ENCODE data around the gene DCX. TPM values are rescaled to one million over a fixed set of nuclear protein-coding genes. Genes with fewer than 3 reads are reported as not detected.

Gene DCX
- total RNA-seq, 1 experiment from 2014 or later: not detected

DNA sequence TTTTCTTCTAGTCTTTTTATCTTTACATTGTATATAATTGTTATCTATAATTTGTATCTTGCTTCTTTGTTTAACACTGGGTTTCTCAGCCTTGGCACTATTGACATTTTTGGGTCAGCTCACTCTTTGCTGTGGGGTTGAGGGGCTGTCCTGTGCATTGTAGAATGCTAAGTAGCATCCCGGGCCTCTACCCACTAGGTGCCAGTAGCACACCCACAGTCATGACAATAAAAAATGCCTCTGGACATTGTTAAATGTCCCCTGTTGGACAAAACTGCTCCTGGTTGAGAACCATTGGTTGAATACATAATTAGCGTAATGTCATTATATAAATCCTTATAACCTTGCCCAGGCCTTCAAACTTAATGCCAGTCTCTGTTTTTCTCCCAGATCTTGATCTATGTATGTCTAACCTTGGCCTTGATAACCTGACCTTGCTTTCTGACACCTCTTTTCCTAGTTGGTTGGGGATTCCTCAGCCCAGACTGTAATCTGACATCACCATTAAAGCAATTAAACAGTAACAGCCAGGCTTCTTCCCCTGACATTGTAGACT, 46.1 kb downstream of the DCX start:
- peaks cover 2% of the 10 kb centered on the region for H3K9me3 Mint-ChIP-seq (ENCODE audit: low read depth, unreplicated experiment)
- no peaks in the 10 kb centered on the region for H3K27me3 Mint-ChIP-seq (ENCODE audit: unreplicated experiment)
- no peak overlapping the region for H3K4me3 Mint-ChIP-seq (ENCODE audit: low read depth, unreplicated experiment)
- H3K36me3 Mint-ChIP-seq (ENCODE audit: insufficient read depth, unreplicated experiment): no peaks in the 10 kb centered on the region
- TF ChIP-seq, protein P1, sequence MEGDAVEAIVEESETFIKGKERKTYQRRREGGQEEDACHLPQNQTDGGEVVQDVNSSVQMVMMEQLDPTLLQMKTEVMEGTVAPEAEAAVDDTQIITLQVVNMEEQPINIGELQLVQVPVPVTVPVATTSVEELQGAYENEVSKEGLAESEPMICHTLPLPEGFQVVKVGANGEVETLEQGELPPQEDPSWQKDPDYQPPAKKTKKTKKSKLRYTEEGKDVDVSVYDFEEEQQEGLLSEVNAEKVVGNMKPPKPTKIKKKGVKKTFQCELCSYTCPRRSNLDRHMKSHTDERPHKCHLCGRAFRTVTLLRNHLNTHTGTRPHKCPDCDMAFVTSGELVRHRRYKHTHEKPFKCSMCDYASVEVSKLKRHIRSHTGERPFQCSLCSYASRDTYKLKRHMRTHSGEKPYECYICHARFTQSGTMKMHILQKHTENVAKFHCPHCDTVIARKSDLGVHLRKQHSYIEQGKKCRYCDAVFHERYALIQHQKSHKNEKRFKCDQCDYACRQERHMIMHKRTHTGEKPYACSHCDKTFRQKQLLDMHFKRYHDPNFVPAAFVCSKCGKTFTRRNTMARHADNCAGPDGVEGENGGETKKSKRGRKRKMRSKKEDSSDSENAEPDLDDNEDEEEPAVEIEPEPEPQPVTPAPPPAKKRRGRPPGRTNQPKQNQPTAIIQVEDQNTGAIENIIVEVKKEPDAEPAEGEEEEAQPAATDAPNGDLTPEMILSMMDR (IDR thresholded peaks at IDR 0.05; ENCODE audit: unreplicated experiment): no peak
- CTCF ChIA-PET: no interaction called here
- intact Hi-C loops (cut with micrococcal nuclease; ENCODE audit: unreplicated experiment): no loop called here
- H3K27ac Mint-ChIP-seq (ENCODE audit: unreplicated experiment): no peak overlapping the region
- no peak for DNase-seq
- H3K4me1 Mint-ChIP-seq (ENCODE audit: low read depth, unreplicated experiment): no peaks in the 10 kb centered on the region
- BruUV-seq (replicated peaks): no TSS peak

GRCh38 chrX:111363741-111364140, 48.3 kb downstream of the DCX start:
- Mint-ChIP-seq H3K4me1 (ENCODE audit: low read depth, unreplicated experiment) (no peaks in the 10 kb centered on the region), H3K9me3 (ENCODE audit: low read depth, unreplicated experiment) (peaks cover 2% of the 10 kb centered on the region), H3K27ac (ENCODE audit: unreplicated experiment) (no peak overlapping the region), H3K4me3 (ENCODE audit: low read depth, unreplicated experiment) (no peak overlapping the region), H3K27me3 (ENCODE audit: unreplicated experiment) (no peaks in the 10 kb centered on the region), H3K36me3 (ENCODE audit: insufficient read depth, unreplicated experiment) (no peaks in the 10 kb centered on the region)
- no peak for DNase-seq
- BruUV-seq (replicated peaks): no TSS peak
- CTCF ChIA-PET: no interaction called here
- TF ChIP-seq, protein P1 (IDR thresholded peaks at IDR 0.05; ENCODE audit: unreplicated experiment): no peak
- intact Hi-C loops (cut with micrococcal nuclease; ENCODE audit: unreplicated experiment): no loop called here

GRCh38 chrX:111361751-111362150, 50.2 kb downstream of the DCX start:
- CTCF ChIA-PET: no interaction called here
- intact Hi-C loops (cut with micrococcal nuclease; ENCODE audit: unreplicated experiment): no loop called here
- Mint-ChIP-seq H3K4me3 (ENCODE audit: low read depth, unreplicated experiment) (no peak overlapping the region), H3K27ac (ENCODE audit: unreplicated experiment) (no peak overlapping the region), H3K27me3 (ENCODE audit: unreplicated experiment) (no peaks in the 10 kb centered on the region), H3K9me3 (ENCODE audit: low read depth, unreplicated experiment) (peaks cover 2% of the 10 kb centered on the region), H3K4me1 (ENCODE audit: low read depth, unreplicated experiment) (no peaks in the 10 kb centered on the region), H3K36me3 (ENCODE audit: insufficient read depth, unreplicated experiment) (no peaks in the 10 kb centered on the region)
- TF ChIP-seq, protein P1 (IDR thresholded peaks at IDR 0.05; ENCODE audit: unreplicated experiment): no peak
- DNase-seq: no peak
- no TSS peak for BruUV-seq (replicated peaks)

GRCh38 chrX:111360839-111361238, 51.2 kb downstream of the DCX start:
- no peak for DNase-seq
- Mint-ChIP-seq H3K4me1 (ENCODE audit: low read depth, unreplicated experiment) (no peaks in the 10 kb centered on the region), H3K27ac (ENCODE audit: unreplicated experiment) (no peak overlapping the region), H3K4me3 (ENCODE audit: low read depth, unreplicated experiment) (no peak overlapping the region), H3K27me3 (ENCODE audit: unreplicated experiment) (no peaks in the 10 kb centered on the region), H3K9me3 (ENCODE audit: low read depth, unreplicated experiment) (peaks cover 2% of the 10 kb centered on the region), H3K36me3 (ENCODE audit: insufficient read depth, unreplicated experiment) (no peaks in the 10 kb centered on the region)
- CTCF ChIA-PET: interaction anchor here (0.6 kb wide), 1 partner anchor 1937 kb away, joined by 3 read pairs; no protein-coding TSS in a partner anchor
- BruUV-seq (replicated peaks): no TSS peak
- intact Hi-C loops (cut with micrococcal nuclease; ENCODE audit: unreplicated experiment): no loop called here
- TF ChIP-seq, protein P1 (IDR thresholded peaks at IDR 0.05; ENCODE audit: unreplicated experiment): no peak

Measured in Calu3 (cell line).